Lower leg skin (tissue), 3 donors: ENCODE measurements around the gene BORCS5.

Experiments
- CTCF ChIP-seq, 3 donors: fragments of 450-650 bp; IDR thresholded peaks; one replicate each; pipeline ENCODE4 v1.5.1; 2016; ENCODE audit warnings: antibody characterized with exemption in 3 of 3, mild to moderate bottlenecking in 3 of 3, moderate library complexity in 2 of 3
- POLR2A ChIP-seq, 2 donors: fragments of 450-650 bp; IDR thresholded peaks; one replicate each; pipeline ENCODE4 v1.6.1; 2016 to 2017; ENCODE audit warnings: antibody characterized with exemption in 2 of 2, mild to moderate bottlenecking in 1 of 2, moderate library complexity in 1 of 2

GRCh38 chr12:12427568-12427967 lies 70.7 kb downstream of the BORCS5 start:
- no peak for TF ChIP-seq CTCF (IDR thresholded peaks at IDR 0.05)
- no peak for TF ChIP-seq POLR2A (IDR thresholded peaks at IDR 0.05)
